ENCODE data around the gene NRP1. TPM values are rescaled to one million over a fixed set of nuclear protein-coding genes. Genes with fewer than 3 reads are reported as not detected.

The NRP1 gene
- polyA plus RNA-seq, 2 of the 4 experiments (the other 2 are of a cell fraction), result 121 to 259 TPM

DNA sequence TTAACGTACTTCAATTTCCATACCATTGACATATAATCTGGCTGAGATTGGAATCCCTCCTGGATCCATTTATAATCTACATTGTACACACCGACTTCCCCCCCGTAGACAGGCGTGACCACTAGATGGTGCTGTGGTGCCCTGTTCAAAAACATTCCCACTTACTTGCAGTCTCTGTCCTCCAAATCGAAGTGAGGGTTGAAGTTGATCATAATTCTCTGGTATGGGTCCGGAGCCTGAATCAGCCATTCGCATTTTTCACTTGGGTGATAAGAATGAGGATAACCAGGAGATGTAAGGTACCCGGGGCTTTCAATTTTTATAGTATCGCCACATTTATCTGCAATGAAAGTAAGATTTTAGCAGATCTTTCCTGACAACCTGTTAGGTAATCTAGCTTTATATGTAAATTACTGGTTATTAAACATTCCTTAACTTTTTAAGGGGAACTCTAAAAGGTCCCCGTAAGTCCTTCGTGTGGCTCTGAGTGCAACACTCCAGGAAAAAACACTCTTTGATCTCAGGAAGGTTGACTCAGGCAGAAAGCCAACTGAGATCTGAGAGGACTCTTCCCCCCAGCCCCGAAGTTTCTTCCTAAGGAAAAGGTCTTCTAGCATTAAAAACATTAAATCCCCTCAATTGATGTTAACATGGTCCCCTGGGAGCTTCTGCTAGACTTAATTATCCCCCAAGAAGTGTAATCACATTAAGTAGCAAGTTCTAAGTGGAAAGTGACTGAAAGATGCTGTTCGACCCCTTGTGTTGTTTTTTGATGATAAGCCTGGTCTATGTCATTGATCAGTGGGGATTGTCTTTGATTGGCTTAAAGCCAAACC is 3.7 kb downstream of the NRP1 start:
- peak; percentile 60 to 87 for DNase-seq (ENCODE audit: low read depth in 1 of 2, low spot score in 1 of 2)
- POLR2A ChIA-PET, result no interaction called here
- peaks cover 46% of the 10 kb centered on the region for H3K4me1 ChIP-seq
- FAIRE-seq, result peak; percentile 99
- peak overlapping the region; percentile 99 for H3K27ac ChIP-seq
- CTCF ChIA-PET, result interaction anchor here (0.6 to 4.9 kb wide), 28 partner anchors 10 to 1490 kb away, joined by 3 to 22 read pairs (median 3); no protein-coding TSS in a partner anchor
- no peak for TF ChIP-seq EP300 (IDR thresholded peaks at IDR 0.05)
- TF ChIP-seq, protein P1, sequence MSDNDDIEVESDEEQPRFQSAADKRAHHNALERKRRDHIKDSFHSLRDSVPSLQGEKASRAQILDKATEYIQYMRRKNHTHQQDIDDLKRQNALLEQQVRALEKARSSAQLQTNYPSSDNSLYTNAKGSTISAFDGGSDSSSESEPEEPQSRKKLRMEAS (IDR thresholded peaks at IDR 0.05), result peak; percentile 59
- TF ChIP-seq JUN (IDR thresholded peaks at IDR 0.05), result 0 out of 5 replicates have a peak, but pooled peaks of 1 of the 2 experiments have one; percentile 20
- TF ChIP-seq CTCF (IDR thresholded peaks at IDR 0.05), result peak; percentile 92
- TF ChIP-seq SMC3 (IDR thresholded peaks at IDR 0.05), result peak; percentile 83
- TF ChIP-seq RAD21 (conservative IDR thresholded peaks at IDR 0.05 in 1 of 2, IDR thresholded peaks at IDR 0.05 in 1 of 2), result peak; percentile 89 to 92
- TF ChIP-seq KDM5A (IDR thresholded peaks at IDR 0.05), result no peak
- H3K4me3 ChIP-seq, result peak overlapping the region; percentile 85
- 2% methylated on average over 13 of the region's 13 CpGs for WGBS (ENCODE audit: missing lambda C conversion rate)
- H3K9me3 ChIP-seq, result no peaks in the 10 kb centered on the region
- ATAC-seq, result peak in 1 of 2 experiments; percentile 36; a peak in 3 of 6 replicates
- H3K4me2 ChIP-seq, result peak overlapping the region; percentile 95

DNA sequence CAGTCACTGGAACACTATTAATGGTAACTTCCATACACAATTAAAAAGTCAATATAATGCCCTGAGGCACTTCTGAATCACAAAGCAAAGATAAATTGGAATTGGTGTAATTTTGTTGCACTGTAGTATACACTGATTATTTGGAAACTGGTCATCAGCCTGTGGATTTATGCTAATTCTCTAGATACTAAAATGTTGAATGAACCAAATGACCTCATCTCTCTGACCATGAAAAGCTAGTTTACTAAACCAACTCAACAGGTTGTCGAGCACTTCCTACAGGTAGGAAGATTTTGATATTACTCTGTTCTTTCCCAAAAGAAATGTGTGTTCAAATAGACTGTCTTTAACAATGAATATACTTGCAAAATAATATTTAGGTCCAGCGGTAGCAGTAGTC is 5.3 kb downstream of the NRP1 start:
- DNase-seq (ENCODE audit: low read depth in 1 of 2, low spot score in 1 of 2) (no peak), ATAC-seq (no peak), FAIRE-seq (peak; percentile 32)
- WGBS (ENCODE audit: missing lambda C conversion rate), result 94% methylated on average over 2 of the region's 2 CpGs
- no peaks in the 10 kb centered on the region for H3K9me3 ChIP-seq
- H3K4me3 ChIP-seq, result no peak overlapping the region
- TF ChIP-seq CTCF (IDR thresholded peaks at IDR 0.05), result no peak
- no peak for TF ChIP-seq BCL3 (IDR thresholded peaks at IDR 0.05)
- TF ChIP-seq GATA3 (IDR thresholded peaks at IDR 0.05; ENCODE audit: borderline replicate concordance), result no peak
- TF ChIP-seq CHD2 (IDR thresholded peaks at IDR 0.05; ENCODE audit: low read length, partially characterized antibody), result no peak
- TF ChIP-seq ZFP36 (IDR thresholded peaks at IDR 0.05; ENCODE audit: borderline replicate concordance, partially characterized antibody), result no peak
- TF ChIP-seq ELK1 (IDR thresholded peaks at IDR 0.05; ENCODE audit: low read depth, low read length), result no peak
- POLR2A ChIA-PET, result no interaction called here
- H3K4me2 ChIP-seq, result peak overlapping the region; percentile 95
- peak overlapping the region in 1 of 2 experiments; percentile 99; a peak in 1 of 6 replicates for H3K27ac ChIP-seq
- peaks cover 62% of the 10 kb centered on the region for H3K4me1 ChIP-seq
- CTCF ChIA-PET, result interaction anchor here (0.9 to 1.8 kb wide), 2 partner anchors 12 to 38 kb away, joined by 3 read pairs; no protein-coding TSS in a partner anchor

DNA sequence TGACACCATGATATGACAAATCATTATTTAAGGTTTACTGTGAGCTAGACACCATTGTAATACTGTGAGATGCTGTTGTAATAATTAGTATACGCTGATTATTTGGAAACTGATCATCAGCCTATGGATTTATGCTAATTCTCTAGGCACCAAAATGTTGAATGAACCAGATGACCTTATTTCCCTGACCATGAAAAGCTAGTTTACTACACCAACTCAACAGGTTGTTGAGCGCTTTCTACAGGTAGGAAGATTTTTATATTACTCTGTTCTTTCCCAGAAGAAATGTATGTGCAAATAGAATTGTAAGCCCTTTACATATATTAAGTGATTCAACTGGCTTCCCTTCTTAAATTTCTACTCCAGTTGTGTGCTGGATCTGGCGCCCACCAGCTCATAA is 6.2 kb downstream of the NRP1 start:
- no peak overlapping the region for H3K4me3 ChIP-seq
- DNase-seq (ENCODE audit: low read depth in 1 of 2, low spot score in 1 of 2) (no peak), FAIRE-seq (no peak), ATAC-seq (no peak)
- H3K4me2 ChIP-seq, result peak overlapping the region; percentile 95
- peaks cover 67% of the 10 kb centered on the region for H3K4me1 ChIP-seq
- H3K9me3 ChIP-seq, result no peaks in the 10 kb centered on the region
- peak overlapping the region; percentile 5 to 33; a peak in 2 of 6 replicates for H3K27ac ChIP-seq
- CTCF ChIA-PET, result interaction anchor here (0.6 to 2.5 kb wide), 7 partner anchors 10 to 1540 kb away, joined by 3 to 12 read pairs (median 3); no protein-coding TSS in a partner anchor
- POLR2A ChIA-PET, result interaction anchor here (0.8 kb wide), 1 partner anchor 8 kb away, joined by 3 read pairs; no protein-coding TSS in a partner anchor
- 94% methylated on average over 3 of the region's 3 CpGs for WGBS (ENCODE audit: missing lambda C conversion rate)
- TF ChIP-seq, protein P2, sequence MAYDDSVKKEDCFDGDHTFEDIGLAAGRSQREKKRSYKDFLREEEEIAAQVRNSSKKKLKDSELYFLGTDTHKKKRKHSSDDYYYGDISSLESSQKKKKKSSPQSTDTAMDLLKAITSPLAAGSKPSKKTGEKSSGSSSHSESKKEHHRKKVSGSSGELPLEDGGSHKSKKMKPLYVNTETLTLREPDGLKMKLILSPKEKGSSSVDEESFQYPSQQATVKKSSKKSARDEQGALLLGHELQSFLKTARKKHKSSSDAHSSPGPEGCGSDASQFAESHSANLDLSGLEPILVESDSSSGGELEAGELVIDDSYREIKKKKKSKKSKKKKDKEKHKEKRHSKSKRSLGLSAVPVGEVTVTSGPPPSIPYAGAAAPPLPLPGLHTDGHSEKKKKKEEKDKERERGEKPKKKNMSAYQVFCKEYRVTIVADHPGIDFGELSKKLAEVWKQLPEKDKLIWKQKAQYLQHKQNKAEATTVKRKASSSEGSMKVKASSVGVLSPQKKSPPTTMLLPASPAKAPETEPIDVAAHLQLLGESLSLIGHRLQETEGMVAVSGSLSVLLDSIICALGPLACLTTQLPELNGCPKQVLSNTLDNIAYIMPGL (CRISPR knock-in tag; IDR thresholded peaks at IDR 0.05; ENCODE audit: borderline replicate concordance), result no peak
- TF ChIP-seq HOXB13 (CRISPR knock-in tag; IDR thresholded peaks at IDR 0.05; ENCODE audit: low read depth) (no peak), USF2 (IDR thresholded peaks at IDR 0.05) (no peak), ZNF302 (CRISPR knock-in tag; IDR thresholded peaks at IDR 0.05) (no peak), NFE2L2 (conservative IDR thresholded peaks at IDR 0.05; ENCODE audit: low read length) (no peak), NPAS2 (CRISPR knock-in tag; IDR thresholded peaks at IDR 0.05; ENCODE audit: borderline replicate concordance) (no peak), RNF2 (IDR thresholded peaks at IDR 0.05; ENCODE audit: borderline replicate concordance, low read depth) (no peak), KDM5A (IDR thresholded peaks at IDR 0.05) (no peak), EHF (CRISPR knock-in tag; IDR thresholded peaks at IDR 0.05) (no peak)
- TF ChIP-seq, protein P1 (IDR thresholded peaks at IDR 0.05), result no peak
